NCI-H460 (cell line): ENCODE measurements around the gene PCNX3. TPM values are rescaled to one million over a fixed set of nuclear protein-coding genes. Genes with fewer than 3 reads are reported as not detected.

Source experiments
- DNase-seq: peaks from one replicate; pipeline ENCODE4 v3.0.0-alpha.2; 2016; ENCODE audit warnings: low read depth; ENCODE audit errors: extremely low read depth
- polyA plus RNA-seq: library from polyadenylated mRNA; depleted of rRNA; stranded (reverse); fragments of >200 nt; gene quantifications from 2 replicates; pipeline ENCODE4 v1.2.3, GENCODE V29; 2014; cell fraction: nucleus; rRNA removed
- total RNA-seq: library from RNA; depleted of rRNA; stranded (reverse); fragments of >200 nt; shearing (Covaris generic); gene quantifications from 2 replicates; pipeline ENCODE4 v1.2.3, GENCODE V29; 2014; rRNA removed

PCNX3 gene
- total RNA-seq = 12.3 and 13.8 TPM in 2 replicates
- polyA plus RNA-seq = 24.4 and 36.3 TPM in 2 replicates

DNA sequence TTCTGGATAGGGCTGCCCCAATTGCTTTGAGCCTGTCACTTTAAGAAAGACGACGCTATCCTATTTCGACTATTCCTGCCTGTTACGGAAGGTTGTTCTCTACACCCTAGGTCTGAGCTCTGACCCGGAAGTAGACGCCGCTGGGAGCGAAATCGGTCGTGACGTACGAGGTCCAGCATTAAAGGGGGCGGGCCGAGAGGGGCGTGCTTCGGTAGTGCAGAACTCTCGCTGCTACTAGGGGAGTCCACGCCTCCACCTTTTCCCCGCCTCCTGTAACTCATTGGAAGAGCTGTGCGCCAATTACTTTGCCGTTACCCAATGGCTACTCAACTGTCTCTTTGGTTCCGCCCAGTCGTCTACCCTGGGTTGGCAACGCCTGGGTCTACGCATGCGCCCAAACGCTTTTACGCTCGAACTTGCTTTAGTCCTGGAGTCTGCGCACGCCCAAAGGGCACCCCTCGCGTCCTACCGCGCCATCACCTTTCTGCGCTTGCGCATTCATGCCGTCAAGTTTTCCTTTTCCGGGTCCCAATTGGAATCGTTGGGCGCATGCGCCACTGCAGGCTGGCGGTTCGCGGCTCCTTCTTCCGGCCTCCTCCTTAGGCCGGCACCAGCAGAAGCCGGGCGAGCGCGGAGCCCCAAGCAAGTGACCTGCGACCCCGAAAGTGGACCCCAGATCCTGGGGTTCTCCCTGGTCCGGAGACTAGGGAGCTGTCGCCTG lies at the start of gene PCNX3:
Gene PCNX3 (plus strand): TSS at position 548 of the 721 bp plus-strand sequence. CDS start 536 bp downstream, outside the sequence.
- peak; percentile 100 for DNase-seq

- no peak for DNase-seq
Observed at GRCh38 chr11:65569164-65569972, 46.2 kb upstream of the PCNX3 start.

DNA sequence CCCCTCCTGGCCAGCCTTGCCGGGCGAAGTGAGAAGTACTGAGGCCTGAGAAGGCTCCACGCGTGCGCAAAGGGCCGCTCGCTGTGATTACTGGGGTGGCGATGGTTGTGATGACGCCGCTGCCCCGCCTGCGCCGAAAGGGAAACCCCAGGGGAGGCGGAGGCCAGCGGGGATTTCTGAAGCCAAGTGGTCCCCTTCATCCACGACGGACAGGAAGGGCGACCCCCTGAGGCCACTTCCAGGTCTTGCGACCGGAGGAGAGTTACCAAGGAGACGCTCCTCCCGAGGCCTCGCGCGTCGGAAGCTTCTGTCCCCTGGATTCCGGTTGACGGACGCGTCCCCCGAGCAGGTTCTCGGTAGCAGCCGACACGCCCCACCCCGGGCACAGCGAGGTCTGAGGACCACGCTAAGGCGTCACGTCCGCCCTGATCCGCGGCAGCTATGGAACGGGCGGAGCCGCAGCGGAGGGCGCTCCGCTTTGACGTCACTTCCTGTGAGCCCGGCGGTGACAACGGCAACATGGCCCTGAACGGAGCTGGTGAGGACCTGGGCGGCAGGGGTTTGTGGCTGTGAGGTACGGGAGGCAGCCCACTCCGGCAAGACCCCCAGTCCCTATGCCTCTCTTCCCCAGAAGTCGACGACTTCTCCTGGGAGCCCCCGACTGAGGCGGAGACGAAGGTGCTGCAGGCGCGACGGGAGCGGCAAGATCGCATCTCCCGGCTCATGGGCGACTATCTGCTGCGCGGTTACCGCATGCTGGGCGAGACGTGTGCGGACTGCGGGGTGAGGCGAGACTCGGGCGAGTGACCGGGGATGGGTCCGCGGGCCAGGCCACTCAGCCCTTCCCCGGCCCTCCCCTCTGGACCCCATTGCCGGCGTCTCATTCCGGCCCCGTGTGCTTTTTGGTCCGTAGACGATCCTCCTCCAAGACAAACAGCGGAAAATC lies 45.3 kb upstream of the PCNX3 start, which contains the start of gene ZNRD2:
Gene ZNRD2 (plus strand): TSS at position 505 of the 946 bp plus-strand sequence. CDS start 15 bp downstream, at position 520.
- DNase-seq = peak; percentile 95

DNA sequence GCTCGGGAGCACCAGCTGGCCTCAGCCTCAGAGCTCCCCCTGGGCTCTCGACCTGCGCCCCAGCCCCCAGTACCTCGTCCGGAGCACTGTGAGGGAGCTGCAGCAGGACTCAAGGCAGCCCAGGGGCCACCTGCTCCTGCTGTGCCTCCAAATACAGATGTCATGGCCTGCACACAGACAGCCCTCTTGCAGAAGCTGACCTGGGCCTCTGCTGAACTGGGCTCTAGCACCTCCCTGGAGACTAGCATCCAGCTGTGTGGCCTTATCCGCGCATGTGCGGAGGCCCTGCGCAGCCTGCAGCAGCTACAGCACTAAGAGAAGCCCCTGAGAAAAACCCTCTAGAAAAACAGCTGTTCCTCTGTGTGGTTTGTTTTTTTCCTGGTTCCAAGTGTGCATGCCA lies 44.2 kb upstream of the PCNX3 start:
- no peak for DNase-seq

GRCh38 chr11:65571940-65572339 lies 43.6 kb upstream of the PCNX3 start:
- DNase-seq = peak; percentile 37

- DNase-seq = peak; percentile 67
Observed at GRCh38 chr11:65572356-65573051, 43.1 kb upstream of the PCNX3 start, which contains the start of gene FAM89B. FAM89B (plus strand) TSS chr11:65572538; CDS start chr11:65572670, 132 bp downstream.

DNA sequence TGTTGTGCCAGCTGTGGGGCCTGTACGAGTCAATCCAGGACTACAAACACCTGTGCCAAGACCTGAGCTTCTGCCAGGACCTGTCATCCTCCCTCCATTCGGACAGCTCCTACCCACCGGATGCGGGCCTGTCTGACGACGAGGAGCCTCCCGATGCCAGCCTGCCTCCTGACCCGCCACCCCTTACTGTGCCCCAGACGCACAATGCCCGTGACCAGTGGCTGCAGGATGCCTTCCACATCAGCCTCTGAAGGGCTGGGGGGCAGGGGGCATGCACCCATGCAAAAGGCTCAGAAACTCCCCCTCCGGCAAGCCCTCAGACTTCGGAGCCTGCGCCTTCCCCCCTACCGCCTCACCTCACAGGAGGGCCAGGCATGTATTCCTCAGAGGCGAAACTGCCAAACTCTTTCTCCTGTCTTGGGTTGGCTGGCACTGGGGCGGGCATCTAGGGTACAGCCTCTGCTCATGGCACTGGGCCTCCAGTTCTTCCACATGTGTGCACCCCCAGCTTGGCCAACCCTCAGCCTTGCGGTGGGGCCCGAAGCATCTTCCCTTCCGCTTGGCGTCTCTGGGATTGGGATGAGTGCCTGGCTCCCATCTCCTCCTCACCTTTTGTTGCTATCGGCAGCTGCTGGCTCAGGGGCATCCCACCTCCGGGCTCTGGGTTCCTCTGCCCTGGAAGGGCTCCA lies 42.0 kb upstream of the PCNX3 start:
- DNase-seq = no peak

DNA sequence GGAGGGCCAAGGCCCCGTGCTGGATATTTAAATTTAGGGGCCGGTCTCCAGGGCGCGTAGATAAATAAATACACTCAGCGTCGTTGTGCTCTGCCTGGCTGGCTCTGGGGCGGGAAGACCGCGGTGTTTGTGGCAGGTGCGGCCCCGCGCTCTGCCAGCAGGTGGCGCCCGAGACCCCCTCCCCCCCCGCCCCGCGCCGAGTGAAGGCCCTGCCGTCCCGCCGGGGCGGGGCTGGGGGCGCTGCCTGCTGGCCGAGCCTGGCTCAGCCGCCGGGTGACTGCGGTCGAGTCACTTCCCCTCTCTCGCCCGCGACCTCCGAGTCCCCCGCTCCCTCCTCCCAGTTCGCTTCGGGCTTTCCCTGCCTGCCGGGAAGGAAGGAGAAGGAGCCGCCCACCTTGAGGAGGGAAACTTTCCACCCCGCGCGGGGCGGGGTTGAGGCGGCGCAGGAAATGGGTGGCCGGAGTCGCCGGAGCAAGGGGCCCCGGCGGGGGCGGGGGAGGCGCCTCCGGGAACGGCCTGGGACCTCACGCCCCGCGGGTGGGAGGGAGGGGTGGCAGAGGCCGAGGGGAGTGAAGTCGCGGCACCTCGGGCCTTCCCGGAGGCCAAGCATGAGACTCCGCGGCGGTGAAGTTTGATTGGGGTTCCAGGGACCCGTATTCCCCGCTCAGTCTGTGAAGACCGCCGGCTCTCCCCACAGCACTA lies 41.3 kb upstream of the PCNX3 start:
- DNase-seq = peak; percentile 72

DNA sequence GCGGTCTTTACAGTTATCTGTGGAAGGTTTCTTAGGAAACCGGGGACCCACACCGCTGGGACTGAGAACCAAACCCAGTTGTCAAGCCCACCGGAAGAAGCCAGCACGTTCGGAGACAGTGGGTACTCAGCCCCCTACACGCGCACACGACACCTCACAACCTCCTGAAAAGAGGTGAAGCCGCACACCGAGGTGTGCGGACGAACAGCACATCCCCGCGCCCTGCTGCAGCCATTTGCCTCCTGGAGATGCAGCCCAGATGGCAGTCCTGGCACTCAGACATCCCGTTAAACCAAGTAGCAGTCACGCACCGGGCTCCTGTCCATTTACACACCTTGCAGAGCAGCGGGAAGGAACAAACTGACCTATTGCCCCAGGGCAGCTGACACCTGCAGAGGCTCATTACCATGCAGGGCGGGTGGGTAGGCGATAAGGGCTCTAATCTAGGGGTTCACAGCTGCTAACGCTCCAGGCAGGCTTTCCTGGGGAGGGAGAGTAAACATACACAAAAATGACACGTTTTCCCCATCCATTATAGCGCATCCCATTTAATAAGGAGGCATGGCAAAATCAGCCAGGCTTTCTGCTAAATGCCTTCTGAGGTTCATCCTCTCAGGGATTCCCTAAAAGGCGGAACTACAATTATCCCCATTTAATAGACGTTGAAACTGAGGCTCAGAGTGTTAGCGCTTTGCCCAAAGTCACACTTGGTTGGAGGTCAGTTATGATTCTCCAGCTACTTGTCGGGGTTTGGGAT lies 40.6 kb upstream of the PCNX3 start:
- DNase-seq = no peak

DNA sequence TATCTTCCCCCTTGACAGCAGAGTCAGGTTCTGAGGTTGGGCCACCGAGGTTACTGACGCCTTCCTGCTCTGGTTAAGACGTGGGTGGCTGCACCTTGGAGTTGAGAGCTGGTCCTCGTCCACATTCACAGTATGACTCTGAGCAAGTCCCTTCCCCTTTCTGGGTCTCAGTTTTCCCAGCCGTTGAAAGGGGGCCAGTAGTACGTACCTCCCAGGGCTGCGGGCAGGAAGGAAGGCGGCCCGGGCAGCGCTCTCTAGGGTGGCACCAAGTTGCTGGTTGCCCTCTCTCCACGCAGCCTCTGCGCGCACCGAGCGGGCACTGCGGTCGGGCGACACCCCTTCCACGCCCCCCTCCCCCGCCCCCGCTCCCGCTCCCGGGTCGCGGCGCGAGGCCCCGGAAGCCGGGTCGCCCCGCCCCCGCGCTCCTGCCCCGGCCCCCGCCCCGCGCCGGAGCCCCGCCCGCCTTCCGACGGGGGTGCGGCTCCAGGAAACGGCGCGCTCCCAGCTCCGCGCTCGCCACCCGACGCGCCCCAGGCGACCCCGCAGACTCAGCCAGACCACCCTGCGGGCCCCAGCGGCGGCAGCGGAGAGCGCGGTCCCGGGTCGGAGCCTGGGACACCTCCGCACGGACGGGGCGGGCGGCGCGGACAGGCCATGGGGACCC lies 39.9 kb upstream of the PCNX3 start, which contains the start of gene EHBP1L1:
Gene EHBP1L1 (plus strand): TSS at position 486 of the 664 bp plus-strand sequence. CDS start 250 bp downstream, outside the sequence.
- peak; percentile 43 for DNase-seq

- DNase-seq = no peak
Observed at GRCh38 chr11:65576232-65576866, 39.2 kb upstream of the PCNX3 start.

- peak; percentile 33 for DNase-seq
Observed at GRCh38 chr11:65576867-65577755, 38.5 kb upstream of the PCNX3 start.

DNA sequence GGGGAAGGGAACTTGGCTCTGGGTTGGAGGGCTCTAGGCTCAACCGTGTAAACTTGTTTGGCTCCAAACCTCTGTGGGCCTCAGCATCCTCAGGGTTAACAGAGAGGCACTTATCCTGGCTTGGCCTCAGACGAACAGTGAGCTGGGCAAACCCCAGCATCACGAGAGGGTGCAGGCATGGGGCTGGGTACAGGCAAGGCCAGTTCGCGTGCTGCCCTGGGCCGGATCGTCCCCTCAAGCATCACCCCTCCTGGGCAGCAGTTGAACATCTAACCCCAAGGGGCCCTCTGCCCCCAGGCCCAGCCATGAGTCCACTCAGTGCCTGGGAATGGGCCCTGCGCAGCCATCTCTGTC lies 37.8 kb upstream of the PCNX3 start:
- DNase-seq = no peak

- DNase-seq = no peak
Observed at GRCh38 chr11:65578134-65578533, 37.4 kb upstream of the PCNX3 start.

GRCh38 chr11:65578667-65579066 lies 36.9 kb upstream of the PCNX3 start:
- DNase-seq = no peak

DNA sequence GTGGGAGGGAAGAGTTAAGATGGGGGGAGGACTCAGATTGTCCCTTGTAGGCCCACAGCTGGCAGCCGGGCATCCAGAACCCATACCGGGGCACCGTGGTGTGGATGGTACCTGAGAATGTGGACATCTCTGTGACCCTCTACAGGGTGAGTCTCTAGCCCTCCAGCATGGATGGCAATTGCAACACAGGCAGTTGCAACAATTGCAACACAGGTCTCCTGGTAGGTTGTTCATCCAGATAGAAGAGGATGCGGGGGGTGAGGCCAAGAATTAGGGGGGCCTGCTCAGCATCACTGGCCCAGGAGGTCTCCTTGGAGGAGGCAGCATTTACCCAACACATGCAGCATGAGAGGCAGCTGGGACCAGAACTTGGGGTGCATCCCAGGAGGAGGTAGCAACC lies 36.3 kb upstream of the PCNX3 start:
- DNase-seq = no peak
